ENCODE results near the gene CKAP2L.

DNA sequence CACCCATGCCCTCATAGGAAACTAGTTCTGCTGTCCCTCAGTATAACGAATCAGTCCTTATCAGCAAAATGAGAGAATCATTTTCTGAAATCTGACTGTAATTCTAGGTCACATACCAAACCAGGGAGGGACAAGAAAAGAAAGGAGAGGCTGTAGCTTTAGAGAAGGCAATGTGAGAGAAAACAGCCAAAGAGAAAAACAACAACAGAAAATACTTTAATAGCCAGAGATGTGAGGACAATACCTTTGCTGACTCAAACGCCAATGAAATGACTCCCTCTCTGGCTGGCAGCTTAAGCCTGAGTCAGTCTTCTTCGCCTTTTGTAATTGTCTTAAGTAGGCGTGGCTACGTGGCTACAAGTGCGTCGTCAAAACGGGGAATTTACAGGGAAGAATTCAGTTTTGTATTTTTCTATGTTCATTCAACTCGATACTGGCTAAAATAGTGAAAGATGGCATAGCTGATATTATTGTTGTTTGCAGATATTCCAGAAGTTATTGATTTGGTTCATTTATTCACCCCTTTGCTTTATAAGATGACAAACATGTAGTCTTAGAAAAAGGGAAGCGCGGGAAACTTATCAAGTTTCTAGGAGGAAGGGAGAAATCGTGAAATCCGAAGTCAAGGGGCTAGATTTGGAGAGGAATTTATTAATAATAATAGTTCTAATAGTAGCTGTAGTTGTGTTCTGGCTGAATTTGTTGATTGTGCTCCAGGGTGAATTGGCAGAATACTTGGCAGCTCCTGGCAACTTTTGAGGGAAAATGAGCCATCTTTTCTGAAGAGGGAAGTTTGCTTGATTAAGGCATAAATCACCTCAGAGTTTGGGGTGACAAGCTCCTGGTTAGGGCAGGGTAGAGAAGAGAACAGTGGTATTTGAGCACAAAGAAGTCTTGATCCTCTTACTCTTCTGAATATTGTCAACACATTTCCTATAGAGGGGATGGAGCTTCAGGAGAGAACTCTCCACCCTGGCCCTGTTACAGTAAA, 20.1 kb upstream of the CKAP2L start, which contains the start of gene IL1A:
- TF ChIP-seq SUPT5H (IDR thresholded peaks at IDR 0.05) (no peak), BACH1 (tag; IDR thresholded peaks at IDR 0.05) (no peak; the same call in 1 of the 2 replicates), BRCA1 (IDR thresholded peaks at IDR 0.05) (no peak), BRCA1 (CRISPR knock-in tag; IDR thresholded peaks at IDR 0.05) (no peak), BRF1 (IDR thresholded peaks at IDR 0.05; ENCODE audit: borderline replicate concordance, extremely low read depth, insufficient read length) (no peak), GATAD2B (IDR thresholded peaks at IDR 0.05; ENCODE audit: borderline replicate concordance) (no peak), U2AF2 (optimal IDR thresholded peaks at IDR 0.05; ENCODE audit: low read depth, low read length) (no peak), LEF1 (IDR thresholded peaks at IDR 0.05) (no peak), RCOR1 (IDR thresholded peaks at IDR 0.05; ENCODE audit: borderline replicate concordance in 1 of 2, low read depth in 2 of 2, low read length in 2 of 2) (no peak)
- TF ChIP-seq, protein P1, sequence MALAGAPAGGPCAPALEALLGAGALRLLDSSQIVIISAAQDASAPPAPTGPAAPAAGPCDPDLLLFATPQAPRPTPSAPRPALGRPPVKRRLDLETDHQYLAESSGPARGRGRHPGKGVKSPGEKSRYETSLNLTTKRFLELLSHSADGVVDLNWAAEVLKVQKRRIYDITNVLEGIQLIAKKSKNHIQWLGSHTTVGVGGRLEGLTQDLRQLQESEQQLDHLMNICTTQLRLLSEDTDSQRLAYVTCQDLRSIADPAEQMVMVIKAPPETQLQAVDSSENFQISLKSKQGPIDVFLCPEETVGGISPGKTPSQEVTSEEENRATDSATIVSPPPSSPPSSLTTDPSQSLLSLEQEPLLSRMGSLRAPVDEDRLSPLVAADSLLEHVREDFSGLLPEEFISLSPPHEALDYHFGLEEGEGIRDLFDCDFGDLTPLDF (CRISPR knock-in tag; IDR thresholded peaks at IDR 0.05) = no peak
- TF ChIP-seq, protein P2, sequence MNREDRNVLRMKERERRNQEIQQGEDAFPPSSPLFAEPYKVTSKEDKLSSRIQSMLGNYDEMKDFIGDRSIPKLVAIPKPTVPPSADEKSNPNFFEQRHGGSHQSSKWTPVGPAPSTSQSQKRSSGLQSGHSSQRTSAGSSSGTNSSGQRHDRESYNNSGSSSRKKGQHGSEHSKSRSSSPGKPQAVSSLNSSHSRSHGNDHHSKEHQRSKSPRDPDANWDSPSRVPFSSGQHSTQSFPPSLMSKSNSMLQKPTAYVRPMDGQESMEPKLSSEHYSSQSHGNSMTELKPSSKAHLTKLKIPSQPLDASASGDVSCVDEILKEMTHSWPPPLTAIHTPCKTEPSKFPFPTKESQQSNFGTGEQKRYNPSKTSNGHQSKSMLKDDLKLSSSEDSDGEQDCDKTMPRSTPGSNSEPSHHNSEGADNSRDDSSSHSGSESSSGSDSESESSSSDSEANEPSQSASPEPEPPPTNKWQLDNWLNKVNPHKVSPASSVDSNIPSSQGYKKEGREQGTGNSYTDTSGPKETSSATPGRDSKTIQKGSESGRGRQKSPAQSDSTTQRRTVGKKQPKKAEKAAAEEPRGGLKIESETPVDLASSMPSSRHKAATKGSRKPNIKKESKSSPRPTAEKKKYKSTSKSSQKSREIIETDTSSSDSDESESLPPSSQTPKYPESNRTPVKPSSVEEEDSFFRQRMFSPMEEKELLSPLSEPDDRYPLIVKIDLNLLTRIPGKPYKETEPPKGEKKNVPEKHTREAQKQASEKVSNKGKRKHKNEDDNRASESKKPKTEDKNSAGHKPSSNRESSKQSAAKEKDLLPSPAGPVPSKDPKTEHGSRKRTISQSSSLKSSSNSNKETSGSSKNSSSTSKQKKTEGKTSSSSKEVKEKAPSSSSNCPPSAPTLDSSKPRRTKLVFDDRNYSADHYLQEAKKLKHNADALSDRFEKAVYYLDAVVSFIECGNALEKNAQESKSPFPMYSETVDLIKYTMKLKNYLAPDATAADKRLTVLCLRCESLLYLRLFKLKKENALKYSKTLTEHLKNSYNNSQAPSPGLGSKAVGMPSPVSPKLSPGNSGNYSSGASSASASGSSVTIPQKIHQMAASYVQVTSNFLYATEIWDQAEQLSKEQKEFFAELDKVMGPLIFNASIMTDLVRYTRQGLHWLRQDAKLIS (CRISPR knock-in tag; IDR thresholded peaks at IDR 0.05) = no peak
